GM21528 (cell line): ENCODE data around the gene UNC13C.

Source experiments
- ATAC-seq: cut with Tn5 transposase; IDR thresholded peaks from one replicate; pipeline ENCODE4 v1.9.1; 2021; ENCODE audit warnings: mild to moderate bottlenecking, moderate library complexity; ENCODE audit not compliant: unreplicated experiment, low FRiP score

Gene UNC13C

GRCh38 chr15:54282228-54282836 lies 304.1 kb downstream of the UNC13C start:
- ATAC-seq, result no peak

GRCh38 chr15:54288049-54288448 lies 309.8 kb downstream of the UNC13C start:
- no peak for ATAC-seq

- ATAC-seq, result no peak
Measured at GRCh38 chr15:54289590-54290136, 311.4 kb downstream of the UNC13C start.

- ATAC-seq, result no peak
Measured at GRCh38 chr15:54298396-54298795, 320.2 kb downstream of the UNC13C start.

GRCh38 chr15:54304321-54304720 lies 326.1 kb downstream of the UNC13C start:
- no peak for ATAC-seq

- no peak for ATAC-seq
Measured at GRCh38 chr15:54305138-54305537, 326.9 kb downstream of the UNC13C start.

- no peak for ATAC-seq
Measured at GRCh38 chr15:54307252-54307902, 329.1 kb downstream of the UNC13C start.

GRCh38 chr15:54307926-54308325 lies 329.7 kb downstream of the UNC13C start:
- ATAC-seq, result no peak

GRCh38 chr15:54312528-54312927 lies 334.3 kb downstream of the UNC13C start:
- no peak for ATAC-seq

- no peak for ATAC-seq
Measured at GRCh38 chr15:54321426-54321825, 343.2 kb downstream of the UNC13C start.

GRCh38 chr15:54322341-54322740 lies 344.1 kb downstream of the UNC13C start:
- no peak for ATAC-seq

- no peak for ATAC-seq
Measured at GRCh38 chr15:54345301-54345700, 367.1 kb downstream of the UNC13C start.

- ATAC-seq, result no peak
Measured at GRCh38 chr15:54345827-54346226, 367.6 kb downstream of the UNC13C start.

GRCh38 chr15:54347082-54347827 lies 369.0 kb downstream of the UNC13C start:
- no peak for ATAC-seq

GRCh38 chr15:54353726-54354125 lies 375.5 kb downstream of the UNC13C start:
- ATAC-seq, result no peak

GRCh38 chr15:54354341-54354740 lies 376.1 kb downstream of the UNC13C start:
- no peak for ATAC-seq

GRCh38 chr15:54364961-54365360 lies 386.7 kb downstream of the UNC13C start:
- ATAC-seq, result no peak

- no peak for ATAC-seq
Measured at GRCh38 chr15:54373332-54373731, 395.1 kb downstream of the UNC13C start.

- no peak for ATAC-seq
Measured at GRCh38 chr15:54374184-54374952, 396.1 kb downstream of the UNC13C start.

- ATAC-seq, result no peak
Measured at GRCh38 chr15:54387799-54388198, 409.6 kb downstream of the UNC13C start.

- no peak for ATAC-seq
Measured at GRCh38 chr15:54388746-54389145, 410.5 kb downstream of the UNC13C start.
